OCI-LY1 (cell line): ENCODE measurements around the gene WDR17.

Experiments used
- H2AFZ ChIP-seq: fragments of 200-600 bp; sonication (generic), shearing (Covaris generic); 2 replicates; pipeline ENCODE4 v1.6.0; 2014; ENCODE audit warnings: antibody characterized with exemption, mild to moderate bottlenecking, low read length
- H3F3A ChIP-seq: fragments of 200-600 bp; sonication (generic), shearing (Covaris generic); 2 replicates; pipeline ENCODE4 v1.6.0; 2014; ENCODE audit warnings: mild to moderate bottlenecking, antibody characterized with exemption, low read length, moderate library complexity; ENCODE audit not compliant: insufficient read depth
- H3K27ac ChIP-seq: fragments of 200-600 bp; sonication (generic); 2 replicates; pipeline ENCODE4 v1.5.1; 2014; ENCODE audit warnings: low read length, mixed run types, mild to moderate bottlenecking, low read depth; ENCODE audit not compliant: poor library complexity, severe bottlenecking
- H3K27me3 ChIP-seq: fragments of 200-600 bp; sonication (generic); 2 replicates; pipeline ENCODE4 v1.6.0; 2014; ENCODE audit warnings: antibody characterized with exemption, mild to moderate bottlenecking, low read length, moderate library complexity; ENCODE audit not compliant: insufficient read depth
- H3K36me3 ChIP-seq: fragments of 200-600 bp; sonication (generic); 2 replicates; pipeline ENCODE4 v1.6.1; 2014; ENCODE audit warnings: mild to moderate bottlenecking, antibody characterized with exemption, low read length, moderate library complexity, mixed read lengths; ENCODE audit not compliant: insufficient read depth
- H3K4me1 ChIP-seq: fragments of 200-600 bp; sonication (generic); 2 replicates; pipeline ENCODE4 v1.5.1; 2014; ENCODE audit warnings: mild to moderate bottlenecking, low read length, moderate library complexity; ENCODE audit not compliant: insufficient read depth, severe bottlenecking
- H3K4me2 ChIP-seq: fragments of 200-600 bp; sonication (generic), shearing (Covaris generic); 2 replicates; pipeline ENCODE4 v1.6.1; 2014; ENCODE audit warnings: low read length
- H3K4me3 ChIP-seq: fragments of 200-600 bp; sonication (generic); 2 replicates; pipeline ENCODE4 v1.5.1; 2014; ENCODE audit warnings: low read length, low read depth, mild to moderate bottlenecking, mixed read lengths; ENCODE audit not compliant: poor library complexity, severe bottlenecking
- H3K79me2 ChIP-seq: fragments of 200-600 bp; shearing (Covaris generic); 2 replicates; pipeline ENCODE4 v1.6.1; 2016; ENCODE audit warnings: mixed run types, low read length, mixed read lengths; ENCODE audit not compliant: insufficient read depth
- H3K9ac ChIP-seq: fragments of 200-600 bp; sonication (generic), shearing (Covaris generic); 2 replicates; pipeline ENCODE4 v1.6.1; 2014; ENCODE audit warnings: mild to moderate bottlenecking, low read length, mixed read lengths
- H3K9me2 ChIP-seq: fragments of 200-600 bp; sonication (generic), shearing (Covaris generic); 2 replicates; pipeline ENCODE4 v1.6.1; 2014; ENCODE audit warnings: low read depth, mild to moderate bottlenecking, low read length, mixed read lengths
- H3K9me3 ChIP-seq: fragments of 200-600 bp; shearing (Covaris generic); 2 replicates; pipeline ENCODE4 v1.6.1; 2014; ENCODE audit warnings: low read length, mixed read lengths
- H4K20me1 ChIP-seq: fragments of 200-600 bp; sonication (generic), shearing (Covaris generic); 2 replicates; pipeline ENCODE4 v1.6.0; 2016; ENCODE audit warnings: mild to moderate bottlenecking, low read length; ENCODE audit not compliant: insufficient read depth
- EZH2 ChIP-seq: fragments of 200-600 bp; sonication (generic), shearing (Covaris generic); IDR thresholded peaks from 2 replicates; pipeline ENCODE4 v1.8.0; 2017; ENCODE audit warnings: borderline replicate concordance, mixed run types, mild to moderate bottlenecking, antibody characterized with exemption, low read length, moderate library complexity, mixed read lengths
- TF ChIP-seq, protein P1 (sequence below): fragments of 200-600 bp; sonication (generic), shearing (Covaris generic); IDR thresholded peaks from 2 replicates; pipeline ENCODE4 v1.5.1; 2017; ENCODE audit warnings: mild to moderate bottlenecking, antibody characterized with exemption, low read length, moderate library complexity, mixed read lengths

WDR17 gene

DNA sequence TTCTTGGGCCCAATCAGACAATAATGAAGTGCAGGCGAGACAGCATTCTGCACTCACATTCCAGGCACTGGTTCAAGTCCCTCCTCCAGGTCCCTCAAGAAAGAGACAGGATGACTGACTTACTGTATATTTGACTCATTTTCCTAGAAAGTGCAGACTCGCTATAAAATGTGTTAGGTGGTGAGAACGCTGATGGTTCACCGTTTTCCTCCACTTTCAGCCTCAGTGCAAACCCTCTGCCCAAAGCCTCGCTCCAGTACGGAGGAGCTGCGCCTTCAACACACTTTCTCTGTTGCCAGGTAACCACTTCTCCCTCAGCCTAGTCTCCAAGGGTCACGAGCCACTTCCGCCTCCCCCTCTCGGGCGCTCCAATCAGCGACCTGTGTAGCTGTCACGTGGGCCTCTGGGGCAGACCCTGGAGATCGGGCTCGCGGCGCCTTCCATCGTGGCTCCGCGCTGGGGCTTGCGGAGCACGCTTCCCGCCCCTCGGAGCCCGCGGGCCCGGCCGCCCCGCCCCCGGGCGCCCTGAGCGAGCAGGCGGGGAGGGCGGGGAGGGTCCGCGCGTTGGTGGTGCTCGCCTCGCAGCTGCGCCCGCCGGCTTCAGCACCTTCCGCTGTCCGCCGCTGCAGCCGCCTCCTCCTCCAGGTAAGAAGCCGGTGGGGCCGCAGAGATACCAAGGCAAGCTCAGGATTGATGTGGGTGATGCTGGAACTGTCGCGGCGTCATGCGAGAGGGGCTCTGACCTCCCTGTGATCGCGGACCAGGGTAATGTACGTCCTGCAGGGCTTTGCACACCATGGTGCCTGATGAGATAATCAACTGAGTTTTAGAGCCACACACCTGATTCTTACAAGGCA lies at the start of gene WDR17:
TSS of gene WDR17 (plus strand) at position 407 of the 857 bp plus-strand sequence. CDS start 45,740 bp downstream, outside the sequence.
- Histone ChIP-seq H3K4me1 (peaks cover 13% of the 10 kb centered on the region), H3K79me2 (no peaks in the 10 kb centered on the region), H3K4me2 (peak within 1 kb of the TSS; percentile 68), H3K27me3 (no peaks in the 10 kb centered on the region), H4K20me1 (no peaks in the 10 kb centered on the region), H3K36me3 (no peaks in the 10 kb centered on the region), H3K9me2 (no peaks in the 10 kb centered on the region), H3F3A (no peaks in the 10 kb centered on the region), H3K9me3 (no peaks in the 10 kb centered on the region), H2AFZ (peak within 1 kb of the TSS; percentile 97), H3K27ac (no peak within 1 kb of the TSS), H3K4me3 (peak within 1 kb of the TSS; percentile 88), H3K9ac (peak within 1 kb of the TSS; percentile 65)
- no peak for TF ChIP-seq EZH2

DNA sequence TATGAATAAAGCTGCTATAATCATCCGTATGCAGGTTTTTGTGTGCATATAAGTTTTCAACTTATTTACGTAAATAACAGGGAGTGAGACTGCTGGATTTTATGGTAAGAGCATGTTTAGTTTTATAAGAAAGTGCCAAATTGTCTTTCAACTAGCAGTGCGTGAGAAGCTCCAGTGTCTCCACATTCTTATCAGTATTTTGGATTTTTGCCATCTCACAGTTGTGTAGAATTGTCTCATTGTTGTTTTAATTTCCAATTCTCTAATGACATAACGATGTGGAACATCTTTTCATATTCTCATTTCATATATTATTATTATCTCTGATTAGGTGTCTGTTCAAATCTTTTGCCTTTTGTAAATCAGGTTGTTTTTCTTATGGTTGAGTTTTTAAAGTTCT lies 49.0 kb upstream of the WDR17 start:
- Histone ChIP-seq H2AFZ (no peak overlapping the region), H3K27ac (peak overlapping the region; percentile 99), H3K4me1 (peaks cover 50% of the 10 kb centered on the region), H3F3A (peaks cover 5% of the 10 kb centered on the region), H3K9ac (no peak overlapping the region), H3K9me3 (no peaks in the 10 kb centered on the region), H3K36me3 (no peaks in the 10 kb centered on the region), H3K27me3 (no peaks in the 10 kb centered on the region), H3K9me2 (no peaks in the 10 kb centered on the region), H4K20me1 (no peaks in the 10 kb centered on the region), H3K4me3 (no peak overlapping the region), H3K79me2 (no peaks in the 10 kb centered on the region), H3K4me2 (no peak overlapping the region)
- no peak for TF ChIP-seq EZH2
- TF ChIP-seq, protein P1, sequence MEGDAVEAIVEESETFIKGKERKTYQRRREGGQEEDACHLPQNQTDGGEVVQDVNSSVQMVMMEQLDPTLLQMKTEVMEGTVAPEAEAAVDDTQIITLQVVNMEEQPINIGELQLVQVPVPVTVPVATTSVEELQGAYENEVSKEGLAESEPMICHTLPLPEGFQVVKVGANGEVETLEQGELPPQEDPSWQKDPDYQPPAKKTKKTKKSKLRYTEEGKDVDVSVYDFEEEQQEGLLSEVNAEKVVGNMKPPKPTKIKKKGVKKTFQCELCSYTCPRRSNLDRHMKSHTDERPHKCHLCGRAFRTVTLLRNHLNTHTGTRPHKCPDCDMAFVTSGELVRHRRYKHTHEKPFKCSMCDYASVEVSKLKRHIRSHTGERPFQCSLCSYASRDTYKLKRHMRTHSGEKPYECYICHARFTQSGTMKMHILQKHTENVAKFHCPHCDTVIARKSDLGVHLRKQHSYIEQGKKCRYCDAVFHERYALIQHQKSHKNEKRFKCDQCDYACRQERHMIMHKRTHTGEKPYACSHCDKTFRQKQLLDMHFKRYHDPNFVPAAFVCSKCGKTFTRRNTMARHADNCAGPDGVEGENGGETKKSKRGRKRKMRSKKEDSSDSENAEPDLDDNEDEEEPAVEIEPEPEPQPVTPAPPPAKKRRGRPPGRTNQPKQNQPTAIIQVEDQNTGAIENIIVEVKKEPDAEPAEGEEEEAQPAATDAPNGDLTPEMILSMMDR, result no peak

DNA sequence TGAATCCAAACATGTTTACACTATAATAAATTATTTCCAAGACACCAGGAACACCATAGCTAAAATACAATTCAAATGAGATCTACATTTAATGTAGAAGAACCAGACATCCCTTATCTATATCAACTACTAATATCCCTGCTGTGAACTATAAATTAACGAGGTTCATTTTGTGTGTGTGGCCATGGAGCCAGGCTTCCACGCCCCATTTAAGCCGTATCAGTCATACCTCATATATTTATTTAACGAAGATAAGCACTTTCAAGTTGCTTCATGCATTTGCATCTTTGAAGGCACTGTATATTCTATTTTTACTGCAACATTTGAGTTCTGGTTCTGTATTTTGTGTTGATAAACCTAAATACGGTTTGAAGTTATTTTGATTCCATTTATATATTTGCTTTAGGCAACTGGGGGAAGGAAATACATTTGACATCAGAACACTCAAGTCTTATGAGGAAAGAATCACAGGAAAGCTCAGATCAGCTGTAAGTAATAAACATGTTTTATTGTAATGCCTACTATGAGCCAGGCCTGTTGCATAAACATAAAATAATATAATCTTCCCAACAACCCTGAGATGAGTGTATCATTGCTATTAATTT lies 45.1 kb upstream of the WDR17 start:
- H3K9me2 ChIP-seq, result no peaks in the 10 kb centered on the region
- no peaks in the 10 kb centered on the region for H4K20me1 ChIP-seq
- H3K4me1 ChIP-seq, result peaks cover 15% of the 10 kb centered on the region
- no peaks in the 10 kb centered on the region for H3K36me3 ChIP-seq
- no peak overlapping the region for H3K27ac ChIP-seq
- H3K4me2 ChIP-seq, result no peak overlapping the region
- H3K79me2 ChIP-seq, result no peaks in the 10 kb centered on the region
- H3K9me3 ChIP-seq, result no peaks in the 10 kb centered on the region
- H3K9ac ChIP-seq, result no peak overlapping the region
- peak overlapping the region; percentile 35; the same call in 1 of the 2 replicates for H2AFZ ChIP-seq
- TF ChIP-seq, protein P1, result no peak
- TF ChIP-seq EZH2, result no peak
- no peaks in the 10 kb centered on the region for H3K27me3 ChIP-seq
- H3K4me3 ChIP-seq, result no peak overlapping the region
- H3F3A ChIP-seq, result no peaks in the 10 kb centered on the region
